RWPE2 (cell line): Measurements from ENCODE around the gene VILL.

Source experiments
- ATAC-seq: fragments of 200-7000 bp; cut with Tn5 transposase; 3 replicates; pipeline ENCODE4 v1.9.1; 2021; ENCODE audit warnings: low read depth
- DNase-seq: peaks from one replicate; pipeline ENCODE4 v3.0.0-alpha.2; 2020; ENCODE audit warnings: low spot score
- H3K27ac ChIP-seq: fragments of 450-650 bp; 2 replicates; pipeline ENCODE4 v1.5.1; 2017; ENCODE audit warnings: mild to moderate bottlenecking; ENCODE audit not compliant: poor library complexity, severe bottlenecking
- H3K27me3 ChIP-seq: fragments of 250-450 bp; sonication (Bioruptor Pico); 2 replicates; pipeline ENCODE4 v1.5.1; 2021; ENCODE audit warnings: mild to moderate bottlenecking, moderate library complexity; ENCODE audit not compliant: insufficient read depth, poor library complexity, severe bottlenecking
- H3K36me3 ChIP-seq: fragments of 250-450 bp; sonication (Bioruptor Pico); 2 replicates; pipeline ENCODE4 v1.5.1; 2020; ENCODE audit warnings: low read depth, mild to moderate bottlenecking, moderate library complexity
- H3K4me1 ChIP-seq: fragments of 250-450 bp; sonication (Bioruptor Pico); 2 replicates; pipeline ENCODE4 v1.5.1; 2021; ENCODE audit warnings: mild to moderate bottlenecking, moderate library complexity; ENCODE audit not compliant: insufficient read depth, poor library complexity, severe bottlenecking
- H3K4me3 ChIP-seq: fragments of 250-450 bp; sonication (Bioruptor Pico); 2 replicates; pipeline ENCODE4 v1.5.1; 2021; ENCODE audit warnings: mild to moderate bottlenecking, moderate library complexity; ENCODE audit not compliant: severe bottlenecking
- H3K9me3 ChIP-seq: fragments of 250-450 bp; sonication (Bioruptor Pico); 2 replicates; pipeline ENCODE4 v1.5.1; 2021; ENCODE audit warnings: mild to moderate bottlenecking, moderate library complexity; ENCODE audit not compliant: severe bottlenecking
- TF ChIP-seq, protein P1 (sequence below): fragments of 450-650 bp; IDR thresholded peaks from one replicate; pipeline ENCODE4 v1.5.1; 2017; ENCODE audit warnings: mild to moderate bottlenecking, moderate library complexity; ENCODE audit not compliant: poor library complexity, severe bottlenecking

The VILL gene

DNA sequence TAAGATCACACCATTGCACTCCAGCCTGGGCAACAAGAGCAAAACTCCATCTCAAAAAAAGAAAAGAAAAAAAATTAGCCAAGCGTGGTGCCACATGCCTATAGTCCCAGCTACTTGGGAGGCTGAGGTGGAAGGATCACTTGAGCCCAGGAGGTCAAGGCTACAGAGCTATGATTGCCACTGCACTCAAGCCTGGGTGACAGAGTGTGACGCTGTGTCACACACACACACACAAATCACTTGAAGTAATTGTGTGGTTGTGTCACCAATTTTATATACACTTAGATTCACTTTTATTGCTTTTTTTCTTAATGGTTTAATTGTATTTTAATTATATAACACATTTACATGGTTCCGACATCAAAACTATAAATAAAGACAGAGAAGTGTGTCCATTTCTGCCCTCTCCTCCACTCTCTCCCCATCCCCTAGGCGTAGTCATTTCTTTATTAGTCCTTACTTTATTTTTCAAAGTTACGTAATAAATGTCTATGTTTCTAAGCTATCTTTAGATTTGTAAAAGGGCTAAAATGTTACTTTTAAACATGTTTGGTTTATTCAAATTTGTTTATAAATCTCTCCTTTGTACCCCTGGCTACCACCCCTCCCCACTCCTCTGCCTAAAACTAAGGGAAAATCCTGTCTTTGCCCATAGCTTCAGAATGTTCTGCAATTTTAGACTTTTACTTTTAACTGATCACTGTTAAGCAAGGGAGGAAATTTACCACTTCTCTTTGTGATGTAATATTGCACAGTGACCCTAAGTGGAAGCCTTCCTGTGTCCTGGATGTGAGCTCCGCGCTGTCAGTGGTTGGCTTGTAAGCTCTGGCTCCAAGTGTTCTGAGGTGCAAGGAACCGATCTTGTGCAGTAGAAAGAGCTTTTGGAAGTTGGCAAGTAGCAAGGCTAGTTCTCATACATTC is 10.8 kb upstream of the VILL start:
- no peak for ATAC-seq
- H3K36me3 ChIP-seq = peaks cover 24% of the 10 kb centered on the region

DNA sequence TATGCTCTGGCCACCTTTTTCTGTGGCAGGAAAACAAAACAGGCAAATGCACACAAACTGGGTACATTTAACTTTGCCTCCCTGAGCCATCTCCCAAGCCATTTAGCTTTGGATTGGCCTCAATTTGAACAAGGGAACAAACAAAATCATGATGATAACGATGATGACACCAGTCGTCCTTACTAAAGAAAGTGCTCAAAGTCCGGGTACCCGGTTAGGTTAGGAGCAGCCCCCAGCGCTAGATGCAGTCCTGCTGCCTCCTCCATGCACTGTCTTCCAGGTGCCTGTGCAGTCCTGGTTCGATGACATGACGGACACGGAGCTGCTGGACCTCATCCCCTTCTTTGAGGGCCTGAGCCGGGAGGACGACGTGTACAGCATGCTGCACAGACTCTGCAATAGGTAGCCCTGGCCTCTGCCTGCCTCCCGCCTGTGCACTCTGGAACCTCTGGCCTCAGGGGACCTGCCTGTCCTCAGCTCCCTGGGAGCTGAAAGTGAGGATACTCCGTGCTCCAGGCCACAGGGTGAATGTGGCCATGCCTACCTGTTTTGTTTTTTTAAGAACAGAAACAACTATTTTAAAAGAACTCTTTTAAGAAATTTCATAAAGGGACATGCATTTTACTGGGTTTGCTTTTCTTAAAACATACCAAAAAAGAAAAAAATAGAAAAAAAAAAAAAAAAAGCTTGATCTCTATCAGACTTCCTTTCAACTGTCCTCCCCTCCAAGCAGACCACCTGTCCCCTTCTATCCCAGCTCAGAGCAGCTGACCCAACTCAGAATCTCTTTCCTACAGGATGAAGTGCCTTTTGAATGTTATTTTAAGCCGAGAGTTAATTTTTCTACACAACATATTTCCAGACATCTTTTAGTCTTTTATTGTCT is 9.9 kb upstream of the VILL start:
- no peaks in the 10 kb centered on the region for H3K27me3 ChIP-seq
- H3K4me1 ChIP-seq = no peaks in the 10 kb centered on the region
- no peaks in the 10 kb centered on the region for H3K9me3 ChIP-seq
- ATAC-seq = no peak
- no peak overlapping the region for H3K4me3 ChIP-seq
- TF ChIP-seq, protein P1, sequence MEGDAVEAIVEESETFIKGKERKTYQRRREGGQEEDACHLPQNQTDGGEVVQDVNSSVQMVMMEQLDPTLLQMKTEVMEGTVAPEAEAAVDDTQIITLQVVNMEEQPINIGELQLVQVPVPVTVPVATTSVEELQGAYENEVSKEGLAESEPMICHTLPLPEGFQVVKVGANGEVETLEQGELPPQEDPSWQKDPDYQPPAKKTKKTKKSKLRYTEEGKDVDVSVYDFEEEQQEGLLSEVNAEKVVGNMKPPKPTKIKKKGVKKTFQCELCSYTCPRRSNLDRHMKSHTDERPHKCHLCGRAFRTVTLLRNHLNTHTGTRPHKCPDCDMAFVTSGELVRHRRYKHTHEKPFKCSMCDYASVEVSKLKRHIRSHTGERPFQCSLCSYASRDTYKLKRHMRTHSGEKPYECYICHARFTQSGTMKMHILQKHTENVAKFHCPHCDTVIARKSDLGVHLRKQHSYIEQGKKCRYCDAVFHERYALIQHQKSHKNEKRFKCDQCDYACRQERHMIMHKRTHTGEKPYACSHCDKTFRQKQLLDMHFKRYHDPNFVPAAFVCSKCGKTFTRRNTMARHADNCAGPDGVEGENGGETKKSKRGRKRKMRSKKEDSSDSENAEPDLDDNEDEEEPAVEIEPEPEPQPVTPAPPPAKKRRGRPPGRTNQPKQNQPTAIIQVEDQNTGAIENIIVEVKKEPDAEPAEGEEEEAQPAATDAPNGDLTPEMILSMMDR = no peak
- DNase-seq = peak; percentile 42
- H3K36me3 ChIP-seq = peaks cover 17% of the 10 kb centered on the region
- no peak overlapping the region for H3K27ac ChIP-seq

More for the DNA sequence above, 10.8 kb upstream of the VILL start:
- Histone ChIP-seq H3K4me3 (no peak overlapping the region), H3K27me3 (no peaks in the 10 kb centered on the region), H3K4me1 (no peaks in the 10 kb centered on the region), H3K9me3 (no peaks in the 10 kb centered on the region), H3K27ac (no peak overlapping the region)
- DNase-seq = no peak
- TF ChIP-seq, protein P1 = no peak

DNA sequence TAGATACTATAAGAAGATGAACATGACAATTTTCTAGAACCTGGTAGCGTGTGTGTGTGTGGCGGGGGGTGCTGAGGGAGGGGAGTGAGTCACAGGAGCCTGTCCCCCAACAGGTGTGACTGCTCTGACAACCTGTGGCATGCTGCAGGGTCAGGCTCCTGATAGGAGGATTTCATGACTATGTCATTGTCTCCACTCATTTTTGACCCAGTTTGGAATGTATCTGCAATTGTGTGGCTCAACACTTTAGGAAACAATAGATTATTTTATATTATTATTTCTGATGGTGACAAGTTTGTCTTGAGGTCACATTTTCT is 9.3 kb upstream of the VILL start:
- TF ChIP-seq, protein P1 = no peak
- Histone ChIP-seq H3K4me3 (no peak overlapping the region), H3K27me3 (no peaks in the 10 kb centered on the region), H3K27ac (no peak overlapping the region), H3K9me3 (no peaks in the 10 kb centered on the region), H3K4me1 (no peaks in the 10 kb centered on the region), H3K36me3 (peaks cover 11% of the 10 kb centered on the region; the same call in 1 of the 2 replicates)
- DNase-seq (no peak), ATAC-seq (no peak)

DNA sequence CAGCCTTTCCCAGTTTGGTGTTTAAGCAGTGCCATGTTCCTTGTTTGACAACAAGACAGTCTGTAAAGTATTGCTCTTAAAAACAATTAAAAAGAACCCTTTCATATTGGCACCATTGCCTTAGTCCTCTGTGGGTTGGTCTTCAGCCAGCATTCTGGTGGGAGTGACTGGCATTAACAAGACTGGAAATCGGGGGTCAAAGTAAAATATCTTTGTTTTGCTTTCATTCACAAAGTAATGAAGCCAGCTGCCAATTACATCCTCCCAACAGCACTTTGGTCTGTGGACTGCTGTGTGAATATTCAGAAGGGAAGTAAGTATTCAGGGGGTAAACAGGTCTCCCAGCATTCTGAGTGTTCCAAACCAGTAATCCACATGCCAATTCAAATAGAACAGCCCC is 8.3 kb upstream of the VILL start:
- Histone ChIP-seq H3K27ac (no peak overlapping the region), H3K4me1 (no peaks in the 10 kb centered on the region), H3K9me3 (no peaks in the 10 kb centered on the region), H3K36me3 (peaks cover 11% of the 10 kb centered on the region; the same call in 1 of the 2 replicates), H3K27me3 (no peaks in the 10 kb centered on the region), H3K4me3 (no peak overlapping the region)
- no peak for ATAC-seq
- DNase-seq = no peak
- TF ChIP-seq, protein P1 = no peak
